ENCODE results near the gene CORO1A. TPM values are rescaled to one million over a fixed set of nuclear protein-coding genes. Genes with fewer than 3 reads are reported as not detected.

CORO1A gene
- 2.0 and 3.3 TPM in 2 replicates for total RNA-seq

DNA sequence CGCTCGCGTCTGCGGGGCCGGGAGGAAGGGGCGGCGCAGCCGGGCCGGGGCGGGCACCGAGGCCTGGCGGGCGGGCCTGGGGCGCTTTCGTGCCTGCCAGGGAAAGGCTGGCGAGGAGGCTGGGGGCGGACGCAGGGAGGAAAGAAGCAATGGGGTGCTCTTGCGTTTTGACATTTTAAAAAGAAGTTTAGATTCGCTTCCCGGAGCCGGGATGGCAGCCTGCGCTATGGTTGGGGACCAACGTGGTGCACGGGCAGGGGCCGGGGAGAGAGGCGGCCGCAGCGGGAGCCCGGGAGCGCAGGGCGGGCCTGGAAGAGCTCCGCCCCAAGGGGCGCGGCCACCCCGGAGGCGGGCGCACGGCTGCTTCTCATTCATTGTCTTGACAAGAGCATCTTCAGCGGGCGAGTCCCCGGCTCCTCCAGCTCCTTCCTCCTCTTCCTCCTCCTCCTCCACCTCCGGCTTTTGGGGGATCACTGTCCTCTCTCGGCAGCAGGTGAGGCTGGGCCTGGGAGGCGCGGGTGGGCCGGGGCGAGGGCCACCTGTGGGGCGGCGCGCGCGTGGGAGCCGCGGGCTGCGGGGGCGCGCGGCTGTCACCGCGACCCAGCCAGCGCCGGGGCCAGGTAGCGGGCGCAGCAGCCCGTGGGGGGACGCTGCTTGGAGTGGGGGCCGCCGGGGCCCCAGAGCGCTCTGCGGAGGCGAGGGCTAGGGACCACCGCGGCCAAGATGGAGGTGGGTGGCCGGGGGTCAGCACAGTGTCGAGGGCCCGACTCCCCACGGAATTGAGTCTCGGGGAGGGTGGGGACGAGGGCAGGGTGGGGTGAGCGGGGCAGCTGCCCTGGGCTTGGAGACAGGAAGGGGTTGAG, at the start of gene CORO1A:
CORO1A (plus strand) TSS at position 370 of the 863 bp plus-strand sequence. CDS start 1,608 bp downstream, outside the sequence.

DNA sequence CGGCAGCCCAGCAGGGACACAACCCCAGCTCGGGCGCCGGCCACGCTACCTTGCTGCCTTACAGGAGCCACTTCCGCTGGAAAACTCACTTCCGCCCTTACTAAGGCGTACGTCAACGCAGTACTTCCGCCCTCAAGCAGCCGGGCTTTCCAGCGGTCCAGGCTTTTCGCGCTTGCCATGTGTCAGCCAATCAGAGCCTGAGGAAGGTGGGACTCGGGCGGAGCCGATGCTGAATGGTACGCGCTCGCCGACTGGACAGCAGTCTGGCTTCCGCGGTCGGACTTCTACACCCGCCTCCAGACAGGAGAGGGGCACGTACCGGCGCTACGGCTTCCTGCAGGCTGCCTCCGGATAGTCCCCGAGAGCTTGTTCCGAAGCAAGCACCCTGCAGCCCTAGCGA, 10.2 kb downstream of the CORO1A start, which contains the start of the genes BOLA2B and SLX1A:
BOLA2B (minus strand) TSS at position 52 of the 400 bp plus-strand sequence. CDS start 71 bp downstream, outside the sequence.
SLX1A (plus strand) TSS at position 261 of the 400 bp plus-strand sequence. CDS start 210 bp downstream, outside the sequence.

DNA sequence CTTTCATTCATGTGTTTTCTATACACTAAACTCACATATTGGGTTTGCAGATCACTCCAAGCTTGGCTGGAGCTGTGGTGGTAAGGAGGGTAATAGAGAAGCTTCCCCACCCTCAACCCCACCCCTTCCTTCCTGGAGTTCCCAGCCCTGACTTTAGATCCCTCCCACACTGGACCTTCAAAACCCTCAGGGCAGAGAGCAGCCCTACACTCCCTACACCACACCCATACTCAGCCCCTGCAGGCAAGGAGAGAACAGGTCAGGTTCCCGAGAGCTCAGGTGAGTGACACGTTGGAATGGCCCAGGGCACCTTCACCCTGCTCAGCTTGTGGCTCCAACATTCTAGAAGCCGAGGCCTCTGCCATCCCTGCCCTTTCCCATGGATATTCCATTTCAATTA, 15.6 kb downstream of the CORO1A start, which contains the start of gene SULT1A3:
SULT1A3 (plus strand) TSS at position 207 of the 400 bp plus-strand sequence. CDS start 1,474 bp downstream, outside the sequence.

Small RNAs within 50 kb of the gene (small RNA-seq; reads per million reads assigned to genes)
- gene AC106782.4 (ENCODE audit: low replicate concordance) = not detected

Other genes with a start within 250 kb of the CORO1A start
- 61.1 and 83.6 TPM in 2 replicates for gene TMEM219, start 221.5 kb upstream of the CORO1A start, total RNA-seq
- 47.7 and 86.2 TPM in 2 replicates for gene TAOK2, start 209.7 kb upstream of the CORO1A start, total RNA-seq
- gene HIRIP3, start 188.0 kb upstream of the CORO1A start, total RNA-seq = 6.8 and 12.6 TPM in 2 replicates
- gene INO80E, start 187.4 kb upstream of the CORO1A start, total RNA-seq = 26.7 and 54.7 TPM in 2 replicates
- gene DOC2A, start 172.6 kb upstream of the CORO1A start, total RNA-seq = 0.14 TPM in 1 of 2 replicates, not detected in the other
- not detected in 2 replicates for gene C16orf92, start 160.4 kb upstream of the CORO1A start, total RNA-seq
- 0.43 TPM in 1 of 2 replicates, not detected in the other for gene TLCD3B, start 152.3 kb upstream of the CORO1A start, total RNA-seq
- 891 and 1,194 TPM in 2 replicates for gene ALDOA, start 117.8 kb upstream of the CORO1A start, total RNA-seq
- gene PPP4C, start 107.6 kb upstream of the CORO1A start, total RNA-seq = 265 and 320 TPM in 2 replicates
- 0.14 TPM in 1 of 2 replicates, not detected in the other for gene TBX6, start 91.7 kb upstream of the CORO1A start, total RNA-seq
- gene YPEL3, start 87.4 kb upstream of the CORO1A start, total RNA-seq = 6.3 and 20.6 TPM in 2 replicates
- gene GDPD3, start 70.1 kb upstream of the CORO1A start, total RNA-seq = 0.66 and 1.7 TPM in 2 replicates
- 39.7 and 43.8 TPM in 2 replicates for gene MAPK3, start 60.4 kb upstream of the CORO1A start, total RNA-seq
- 111 and 157 TPM in 2 replicates for gene BOLA2B, start 10.1 kb downstream of the CORO1A start, total RNA-seq
- 36.4 and 42.2 TPM in 2 replicates for gene SLX1A, start 10.3 kb downstream of the CORO1A start, total RNA-seq
- gene SULT1A3, start 15.7 kb downstream of the CORO1A start, total RNA-seq = 2.8 and 4.9 TPM in 2 replicates
- 0.29 and 1.1 TPM in 2 replicates for gene NPIPB13, start 64.9 kb downstream of the CORO1A start, total RNA-seq
- gene CD2BP2, start 171.7 kb downstream of the CORO1A start, total RNA-seq = 38.3 and 39.5 TPM in 2 replicates
- gene TBC1D10B, start 186.9 kb downstream of the CORO1A start, total RNA-seq = 43.1 and 57.8 TPM in 2 replicates
- gene MYL11, start 191.2 kb downstream of the CORO1A start, total RNA-seq = not detected in 2 replicates
- gene SEPTIN1, start 199.0 kb downstream of the CORO1A start, total RNA-seq = not detected in 2 replicates
- gene ZNF48, start 211.8 kb downstream of the CORO1A start, total RNA-seq = 7.7 and 14.7 TPM in 2 replicates
- 7.9 and 10.2 TPM in 2 replicates for gene ZNF771, start 224.0 kb downstream of the CORO1A start, total RNA-seq
- gene DCTPP1, start 246.4 kb downstream of the CORO1A start, total RNA-seq = 6.8 and 19.8 TPM in 2 replicates